ENCODE measurements around the gene ERG.

The ERG gene

DNA sequence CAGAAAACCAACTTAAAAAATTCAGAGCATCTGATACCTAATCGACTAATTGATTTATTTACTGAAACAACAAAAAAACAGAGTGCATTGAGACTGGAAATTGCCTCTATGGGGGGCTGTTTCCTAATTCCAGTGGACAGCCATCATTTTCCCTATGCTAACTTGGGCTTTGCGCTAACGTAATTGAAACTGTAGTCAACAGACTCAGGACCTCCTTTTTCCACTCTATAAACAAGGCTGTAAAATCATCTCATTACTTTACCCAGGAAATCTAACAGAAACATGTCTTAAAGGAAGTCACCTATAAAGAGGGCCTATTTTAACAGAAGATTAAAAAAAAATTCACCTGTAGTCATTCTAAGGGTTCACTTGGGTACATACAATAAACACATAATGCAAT, 2.1 kb downstream of the ERG start:
- DNase-seq = no peak

- DNase-seq = no peak
Measured at GRCh38 chr21:38495696-38496095, 2.6 kb downstream of the ERG start.

DNA sequence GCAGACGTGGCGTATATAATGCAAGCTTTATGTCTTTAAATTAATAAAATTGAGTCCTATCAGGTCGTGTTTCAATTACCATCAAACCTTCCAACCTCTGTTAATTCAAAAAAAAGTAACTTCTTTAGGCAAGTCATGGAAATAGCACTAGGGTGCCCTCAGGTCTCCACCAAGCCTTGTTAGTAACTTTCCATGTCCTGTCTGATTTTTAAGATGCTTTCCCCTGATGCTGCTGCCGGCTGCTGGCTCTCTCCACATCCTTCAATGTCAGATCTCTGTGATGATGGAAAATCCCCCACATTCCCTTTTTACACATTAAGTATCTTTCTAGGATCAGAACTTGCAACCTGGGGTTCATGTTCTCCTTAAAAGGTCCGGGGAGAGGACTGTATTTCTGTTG, 3.0 kb downstream of the ERG start:
- DNase-seq = no peak

GRCh38 chr21:38494703-38495102, 3.6 kb downstream of the ERG start:
- DNase-seq = no peak

- no peak for DNase-seq
Measured at GRCh38 chr21:38494251-38494642, 4.0 kb downstream of the ERG start.

- DNase-seq = no peak
Measured at GRCh38 chr21:38493549-38494250, 4.6 kb downstream of the ERG start.

- no peak for DNase-seq
Measured at GRCh38 chr21:38492007-38492406, 6.3 kb downstream of the ERG start.

GRCh38 chr21:38491536-38491935, 6.7 kb downstream of the ERG start:
- no peak for DNase-seq

DNA sequence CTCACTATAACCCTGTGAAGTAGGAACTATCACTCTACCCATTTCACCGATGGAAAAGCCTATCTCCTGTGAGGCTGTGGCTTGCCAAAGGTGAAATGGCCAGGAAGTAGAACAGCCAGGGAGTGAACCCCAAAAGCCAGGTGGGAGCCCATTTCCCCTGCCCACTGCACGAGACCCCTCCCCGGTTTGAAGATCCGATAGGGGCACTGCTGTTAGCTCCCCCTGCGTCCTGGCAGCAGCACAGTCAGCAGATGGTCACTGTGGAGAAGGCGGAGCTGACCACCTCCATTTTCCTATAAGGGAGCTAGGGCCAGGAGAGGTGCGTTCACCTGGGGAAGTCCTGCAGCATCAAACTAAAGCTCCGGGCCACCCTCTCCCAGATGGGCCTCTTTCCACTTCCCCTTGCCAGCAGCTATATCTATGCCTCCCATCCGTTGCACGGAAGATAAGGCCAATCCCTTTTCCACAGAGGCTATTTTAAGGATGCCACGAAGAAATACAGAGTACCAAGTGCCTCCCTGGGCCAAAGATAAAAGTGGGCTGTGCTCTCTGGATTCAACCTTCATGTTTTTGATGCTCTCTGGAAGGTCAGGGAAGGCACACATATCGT, 7.8 kb downstream of the ERG start:
- DNase-seq = no peak

DNA sequence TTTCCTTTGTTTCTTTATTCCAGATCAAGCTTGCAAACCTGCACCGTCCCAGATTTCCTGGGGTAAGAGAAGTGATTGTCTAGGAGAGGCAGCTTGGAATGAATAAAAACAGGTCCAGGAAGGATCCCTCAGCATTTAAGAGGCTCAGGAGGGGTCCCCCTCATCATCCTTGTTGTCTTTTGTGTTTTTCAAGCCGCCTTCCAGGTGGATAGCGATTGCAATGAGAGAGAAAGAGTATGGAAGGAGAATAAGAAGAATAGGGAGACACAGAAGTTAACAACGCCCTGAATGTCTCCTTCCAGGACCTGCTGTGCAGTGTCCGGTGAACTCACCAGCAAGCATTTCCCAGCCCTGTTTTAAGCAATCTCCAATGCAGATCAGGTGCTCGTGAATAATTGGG, 8.5 kb downstream of the ERG start:
- no peak for DNase-seq

GRCh38 chr21:38489271-38489652, 9.0 kb downstream of the ERG start:
- no peak for DNase-seq

- no peak for DNase-seq
Measured at GRCh38 chr21:38488640-38489270, 9.5 kb downstream of the ERG start.

GRCh38 chr21:38487901-38488639, 10.2 kb downstream of the ERG start:
- no peak for DNase-seq

- no peak for DNase-seq
Measured at GRCh38 chr21:38486706-38487105, 11.6 kb downstream of the ERG start.

DNA sequence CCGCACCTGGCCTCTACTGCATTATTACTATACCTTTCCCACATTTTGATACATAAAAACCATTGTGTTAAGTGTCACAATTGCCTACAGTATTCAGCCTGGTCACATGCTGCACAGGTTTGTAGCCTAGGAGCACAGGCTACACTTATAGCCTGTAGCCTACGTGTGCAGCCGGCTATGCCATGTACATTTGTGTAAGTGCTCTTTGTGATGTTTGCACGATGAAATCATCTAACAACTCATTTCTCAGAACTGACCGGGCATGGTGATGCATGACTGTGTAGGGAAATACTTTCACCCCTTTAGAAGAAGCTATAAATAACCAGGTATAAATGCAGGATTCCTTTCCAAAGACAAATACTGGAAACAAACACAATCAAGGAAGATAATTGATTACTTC, 12.1 kb downstream of the ERG start:
- DNase-seq = no peak

DNA sequence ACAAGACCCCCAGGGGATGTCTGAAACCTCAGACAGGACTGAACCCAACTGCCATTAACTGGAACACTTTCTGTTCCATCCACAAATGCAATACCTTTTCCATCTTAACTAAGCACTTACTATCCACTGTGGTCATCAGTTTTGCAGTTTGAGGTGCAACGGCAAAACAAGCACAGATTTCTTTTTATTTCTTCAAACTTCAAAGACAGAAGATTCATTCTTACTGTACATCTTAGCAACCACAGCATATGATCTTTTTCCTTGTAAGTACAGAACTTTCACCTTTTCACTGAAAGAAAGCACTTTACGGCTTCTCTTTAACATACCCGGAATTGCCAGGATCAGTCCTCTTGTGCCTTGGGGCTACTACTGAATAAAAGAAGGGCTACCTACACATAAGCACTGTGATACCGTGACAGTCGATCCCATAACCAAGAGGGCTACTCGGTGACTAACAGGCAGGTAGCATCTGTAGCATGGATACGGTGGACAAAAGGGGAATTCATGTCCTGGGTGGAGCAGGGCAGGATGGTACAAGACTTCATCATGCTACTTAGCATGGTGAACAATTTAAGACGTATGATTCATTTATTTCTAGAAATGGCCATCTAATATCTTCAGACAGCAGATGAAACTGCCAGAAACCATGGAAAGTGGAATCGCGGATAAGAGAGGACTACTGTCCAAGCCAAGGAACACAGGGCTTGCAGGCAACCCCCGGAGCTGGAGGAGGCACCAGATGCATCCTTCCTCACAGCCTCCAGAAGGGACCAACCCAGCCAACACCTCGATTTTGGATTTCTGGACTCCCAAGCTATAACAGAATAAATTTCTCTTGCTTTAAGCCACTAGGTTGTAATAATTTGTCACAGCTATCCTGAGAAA, 18.4 kb downstream of the ERG start:
- DNase-seq = no peak

DNA sequence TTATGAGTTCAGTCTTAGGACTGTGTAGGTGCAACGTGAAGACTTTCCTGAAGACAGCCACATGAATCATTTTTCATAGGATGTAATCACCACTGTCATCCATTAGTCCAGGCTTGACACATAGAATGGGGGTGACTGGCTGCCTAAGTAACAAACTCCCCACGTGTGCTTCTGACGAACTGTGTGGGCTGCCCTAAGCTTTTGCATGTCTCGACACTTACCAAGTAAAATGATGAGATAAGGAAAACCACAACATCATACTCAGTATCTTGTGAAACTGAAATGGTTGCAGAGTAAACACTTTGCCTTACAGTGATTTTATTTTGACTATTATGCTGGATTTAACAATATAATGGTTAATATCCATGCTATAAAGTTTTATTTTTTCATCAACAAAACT, 19.5 kb downstream of the ERG start:
- DNase-seq = no peak

GRCh38 chr21:38477226-38477625, 21.1 kb downstream of the ERG start:
- no peak for DNase-seq

GRCh38 chr21:38476385-38476784, 21.9 kb downstream of the ERG start:
- no peak for DNase-seq

GRCh38 chr21:38475519-38475918, 22.8 kb downstream of the ERG start:
- no peak for DNase-seq

GRCh38 chr21:38474796-38475195, 23.5 kb downstream of the ERG start:
- DNase-seq = no peak

DNA sequence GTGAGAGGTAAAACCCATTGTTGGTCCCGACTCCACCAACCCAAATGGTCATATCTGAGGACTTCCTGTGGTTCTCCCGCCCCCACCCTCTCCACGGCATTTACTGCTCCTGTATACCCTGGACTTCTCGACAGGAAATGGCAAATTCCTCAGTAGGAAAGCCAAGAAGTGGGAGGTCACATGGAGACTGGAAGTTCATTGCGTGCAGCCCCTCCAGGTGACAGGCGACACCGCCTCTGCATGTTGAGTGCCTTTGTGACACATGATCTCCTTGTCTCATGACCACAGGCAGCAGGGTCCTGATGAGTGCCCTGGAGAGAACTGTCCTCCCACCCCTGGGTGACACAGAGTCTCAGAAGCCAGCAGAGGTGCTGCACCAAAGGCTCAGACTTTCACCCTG, 24.2 kb downstream of the ERG start:
- no peak for DNase-seq
